Esophagus muscularis mucosa (tissue), 4 donors: ENCODE data around the gene SPPL3. TPM values are rescaled to one million over a fixed set of nuclear protein-coding genes. Genes with fewer than 3 reads are reported as not detected.

Experiments used
- DNase-seq: peaks from one replicate; pipeline ENCODE4 v3.0.0-alpha.2; 2017; ENCODE audit errors: extremely low spot score
- H3K27ac ChIP-seq, 4 donors: fragments of 200-600 bp; sonication (generic); replicated peaks in 1 of 4; 1 replicate in 3 of 4; 2 replicates in 1 of 4; pipeline ENCODE4 v1.5.1; 2016 to 2019; ENCODE audit warnings: mild to moderate bottlenecking in 1 of 4
- H3K27me3 ChIP-seq, 4 donors: fragments of 200-600 bp; sonication (generic); one replicate each; pipeline versions ENCODE4 v1.5.1 to v1.6.0; 2016 to 2019
- H3K36me3 ChIP-seq, 4 donors: fragments of 200-600 bp; sonication (generic); one replicate each; pipeline ENCODE4 v1.5.1; 2016 to 2019
- H3K4me1 ChIP-seq, 4 donors: fragments of 200-600 bp; sonication (generic); one replicate each; pipeline ENCODE4 v1.5.1; 2016 to 2019
- H3K4me3 ChIP-seq, 4 donors: fragments of 200-600 bp; sonication (generic); 1 replicate in 2 of 4; 2 replicates in 2 of 4; pipeline ENCODE4 v1.5.1; 2016 to 2019; ENCODE audit warnings: mild to moderate bottlenecking in 4 of 4, moderate library complexity in 1 of 4
- H3K9me3 ChIP-seq, 4 donors: fragments of 200-600 bp; sonication (generic); 1 replicate in 3 of 4; 2 replicates in 1 of 4; pipeline ENCODE4 v1.5.1; 2016 to 2019
- EP300 ChIP-seq: sonication (generic); formaldehyde crosslinking; IDR thresholded peaks from one replicate; pipeline ENCODE4 v1.6.1; 2017; ENCODE audit warnings: antibody characterized with exemption
- POLR2A ChIP-seq: fragments of 450-650 bp; IDR thresholded peaks from one replicate; pipeline ENCODE4 v1.6.1; 2017; ENCODE audit warnings: antibody characterized with exemption, moderate library complexity, mild to moderate bottlenecking, low read depth
- POLR2AphosphoS5 ChIP-seq, 2 donors: sonication (generic); formaldehyde crosslinking; IDR thresholded peaks; one replicate each; pipeline ENCODE4 v1.6.1; 2017; ENCODE audit warnings: antibody characterized with exemption in 2 of 2
- WGBS: methylation state at CpG from one replicate; pipeline ENCODE4 v1.1.5; 2018; 5-methylcytosine and 5-hydroxymethylcytosine counted together
- intact Hi-C: fragments of 100-400 bp; cut with DNase I; formaldehyde crosslinking; loops from one replicate; pipeline ENCODE4 v1.15.1; 2023
- total RNA-seq, 4 donors: library from RNA; depleted of rRNA; stranded (reverse); fragments of >200 nt; gene quantifications; one replicate each; pipeline versions ENCODE4 v1.1.0 to v1.2.1, GENCODE V29; 2016
- TF ChIP-seq, protein P1 (sequence below), 3 experiments: fragments of 200-600 bp in 2 of 3; fragments of 450-650 bp in 1 of 3; sonication (generic) in 2 of 3; IDR thresholded peaks; one replicate each; pipeline ENCODE4 v1.5.1; 2017 to 2019; ENCODE audit warnings: antibody characterized with exemption in 3 of 3, mild to moderate bottlenecking in 2 of 3, moderate library complexity in 1 of 3

SPPL3 gene
- total RNA-seq, 4 donors from 2014 or later = 18.4 to 32.1 (median 21.8) TPM

GRCh38 chr12:120895532-120895931 is 8.6 kb downstream of the SPPL3 start:
- H3K4me1 ChIP-seq = peaks cover 24 to 40% (median 35%) of the 10 kb centered on the region in 4 donors
- no peak for DNase-seq
- H3K4me3 ChIP-seq = no peak overlapping the region
- no peaks in the 10 kb centered on the region for H3K9me3 ChIP-seq
- no peaks in the 10 kb centered on the region for H3K27me3 ChIP-seq
- no peak for TF ChIP-seq POLR2AphosphoS5 (IDR thresholded peaks at IDR 0.05)
- TF ChIP-seq POLR2A = no peak
- no peak overlapping the region for H3K27ac ChIP-seq
- intact Hi-C loops = no loop called here
- H3K36me3 ChIP-seq = peaks cover 0 to 11% (median 0%) of the 10 kb centered on the region in 4 donors
- WGBS = 90% methylated on average over 7 of the region's 7 CpGs

DNA sequence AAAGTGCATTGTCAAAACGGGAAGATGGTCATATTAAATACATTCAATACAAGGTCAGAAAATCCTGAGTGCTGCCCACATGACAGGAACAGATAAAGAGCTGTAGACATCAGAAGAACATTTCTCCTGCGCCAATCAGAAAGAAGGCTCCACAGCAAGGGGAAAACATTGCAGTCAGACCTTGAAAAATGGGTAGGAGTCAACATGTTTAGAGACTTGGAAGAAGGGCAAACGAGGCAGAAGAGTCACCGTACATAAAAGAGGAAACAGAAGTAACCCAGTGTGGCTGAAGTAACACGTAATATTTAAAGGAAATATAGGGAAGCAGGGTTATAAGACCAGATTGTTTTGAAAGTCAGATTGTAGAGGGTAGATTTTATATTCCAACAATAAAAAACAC is 11.9 kb downstream of the SPPL3 start:
- Histone ChIP-seq H3K27me3 (no peaks in the 10 kb centered on the region), H3K9me3 (no peaks in the 10 kb centered on the region), H3K4me1 (peaks cover 26 to 48% (median 40%) of the 10 kb centered on the region in 4 donors), H3K27ac (no peak overlapping the region), H3K36me3 (peaks cover 0 to 8% (median 0%) of the 10 kb centered on the region in 4 donors), H3K4me3 (no peak overlapping the region)
- TF ChIP-seq, protein P1, sequence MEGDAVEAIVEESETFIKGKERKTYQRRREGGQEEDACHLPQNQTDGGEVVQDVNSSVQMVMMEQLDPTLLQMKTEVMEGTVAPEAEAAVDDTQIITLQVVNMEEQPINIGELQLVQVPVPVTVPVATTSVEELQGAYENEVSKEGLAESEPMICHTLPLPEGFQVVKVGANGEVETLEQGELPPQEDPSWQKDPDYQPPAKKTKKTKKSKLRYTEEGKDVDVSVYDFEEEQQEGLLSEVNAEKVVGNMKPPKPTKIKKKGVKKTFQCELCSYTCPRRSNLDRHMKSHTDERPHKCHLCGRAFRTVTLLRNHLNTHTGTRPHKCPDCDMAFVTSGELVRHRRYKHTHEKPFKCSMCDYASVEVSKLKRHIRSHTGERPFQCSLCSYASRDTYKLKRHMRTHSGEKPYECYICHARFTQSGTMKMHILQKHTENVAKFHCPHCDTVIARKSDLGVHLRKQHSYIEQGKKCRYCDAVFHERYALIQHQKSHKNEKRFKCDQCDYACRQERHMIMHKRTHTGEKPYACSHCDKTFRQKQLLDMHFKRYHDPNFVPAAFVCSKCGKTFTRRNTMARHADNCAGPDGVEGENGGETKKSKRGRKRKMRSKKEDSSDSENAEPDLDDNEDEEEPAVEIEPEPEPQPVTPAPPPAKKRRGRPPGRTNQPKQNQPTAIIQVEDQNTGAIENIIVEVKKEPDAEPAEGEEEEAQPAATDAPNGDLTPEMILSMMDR (IDR thresholded peaks at IDR 0.05) = no peak
- no peak for TF ChIP-seq POLR2A
- TF ChIP-seq EP300 = no peak
- TF ChIP-seq POLR2AphosphoS5 (IDR thresholded peaks at IDR 0.05) = no peak
- no peak for DNase-seq
- WGBS = 56% methylated on average over 5 of the region's 5 CpGs
- intact Hi-C loops = no loop called here

DNA sequence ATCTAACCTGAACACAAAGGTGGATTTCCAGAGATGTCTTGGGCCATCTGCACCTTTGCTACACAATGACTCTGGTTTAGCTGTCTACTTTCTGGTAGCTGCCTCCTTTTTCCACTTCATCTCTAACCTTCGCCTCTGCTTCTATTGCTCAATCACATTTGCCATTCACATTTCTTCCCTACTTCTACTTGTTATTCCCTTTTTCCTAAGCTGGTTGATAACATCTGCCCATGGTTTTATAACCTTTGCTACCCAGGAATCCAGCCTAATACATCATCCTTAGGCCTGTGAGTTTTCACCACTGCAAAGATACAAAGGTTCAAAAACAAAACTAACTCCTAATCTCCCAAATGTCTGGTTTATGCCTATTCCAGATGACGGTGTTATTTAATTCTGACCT is 13.2 kb downstream of the SPPL3 start:
- H3K4me1 ChIP-seq = peaks cover 23 to 49% (median 43%) of the 10 kb centered on the region in 4 donors
- DNase-seq = no peak

GRCh38 chr12:120887253-120888043 is 16.7 kb downstream of the SPPL3 start:
- intact Hi-C loops = no loop called here
- WGBS = 64% methylated on average over 5 of the region's 5 CpGs
- peaks cover 30 to 55% (median 49%) of the 10 kb centered on the region in 4 donors for H3K4me1 ChIP-seq

More for the DNA sequence above, 13.2 kb downstream of the SPPL3 start:
- no peak overlapping the region for H3K4me3 ChIP-seq
- peaks cover 0 to 8% (median 0%) of the 10 kb centered on the region in 4 donors for H3K36me3 ChIP-seq
- no peaks in the 10 kb centered on the region for H3K9me3 ChIP-seq
- no peak overlapping the region for H3K27ac ChIP-seq
- H3K27me3 ChIP-seq = no peaks in the 10 kb centered on the region
- TF ChIP-seq, protein P1 (IDR thresholded peaks at IDR 0.05) = no peak
- intact Hi-C loops = no loop called here
- 74% methylated on average over 2 of the region's 2 CpGs for WGBS

More at GRCh38 chr12:120887253-120888043, 16.7 kb downstream of the SPPL3 start:
- H3K9me3 ChIP-seq = no peaks in the 10 kb centered on the region
- H3K4me3 ChIP-seq = no peak overlapping the region
- no peak overlapping the region for H3K27ac ChIP-seq
- TF ChIP-seq POLR2AphosphoS5 (IDR thresholded peaks at IDR 0.05) (no peak), EP300 (no peak), POLR2A (no peak)
- TF ChIP-seq, protein P1 (IDR thresholded peaks at IDR 0.05) = no peak
- DNase-seq = no peak
- no peaks in the 10 kb centered on the region for H3K36me3 ChIP-seq
- H3K27me3 ChIP-seq = no peaks in the 10 kb centered on the region
